Prostate gland (tissue), 2 donors: ENCODE data around the gene CEP128.

Experiments
- CTCF ChIP-seq, 4 experiments: fragments of 200-600 bp in 2 of 4; fragments of 450-650 bp in 2 of 4; sonication (generic) in 2 of 4; IDR thresholded peaks; 1 replicate in 3 of 4; 2 replicates in 1 of 4; pipeline ENCODE4 v1.5.1; 2016 to 2019; ENCODE audit warnings: antibody characterized with exemption in 4 of 4, mild to moderate bottlenecking in 2 of 4, moderate library complexity in 2 of 4
- POLR2AphosphoS5 ChIP-seq: sonication (generic); formaldehyde crosslinking; IDR thresholded peaks from one replicate; pipeline ENCODE4 v1.6.1; 2017; ENCODE audit warnings: antibody characterized with exemption

GRCh38 chr14:80615831-80616230 is 325.7 kb downstream of the CEP128 start:
- TF ChIP-seq POLR2AphosphoS5, result no peak
- TF ChIP-seq CTCF (IDR thresholded peaks at IDR 0.05), result no peak
